RWPE1 (cell line): Measurements from ENCODE around the gene TMEM174.
A peak's percentile ranks its signal among the peaks of the same experiment; 100 is the strongest.

Experiments
- CTCF ChIA-PET: fragments of 350-600 bp; sonication (Branson Sonifier 250); formaldehyde crosslinking; extraction: SDS; loops from one replicate; lab custom pipeline; 2021; lab: Yijun Ruan, JAX
- POLR2A ChIA-PET: fragments of 400-600 bp; formaldehyde crosslinking; extraction: SDS; loops from one replicate; lab custom pipeline; 2020; ENCODE audit warnings: antibody characterized with exemption; ENCODE audit not compliant: low non-redundant PET; lab: Yijun Ruan, JAX
- DNase-seq: peaks from one replicate; pipeline ENCODE4 v3.0.0; 2012; ENCODE audit warnings: low spot score
- H3K27ac ChIP-seq: fragments of 450-650 bp; 2 replicates; pipeline ENCODE4 v1.5.1; 2017
- CTCF ChIP-seq: fragments of 450-650 bp; conservative IDR thresholded peaks from 2 replicates; pipeline ENCODE4 v1.5.1; 2017; ENCODE audit warnings: low read depth, mild to moderate bottlenecking

TMEM174 gene

GRCh38 chr5:73131711-73132425 lies 41.1 kb upstream of the TMEM174 start:
- H3K27ac ChIP-seq: no peak overlapping the region
- POLR2A ChIA-PET: no interaction called here
- CTCF ChIA-PET: no interaction called here
- DNase-seq: no peak
- TF ChIP-seq CTCF: no peak

- no peak for TF ChIP-seq CTCF
- CTCF ChIA-PET: interaction anchor here (1.1 kb wide), 1 partner anchor 69 kb away, joined by 4 read pairs; no protein-coding TSS in a partner anchor
- no peak overlapping the region for H3K27ac ChIP-seq
- DNase-seq: no peak
- POLR2A ChIA-PET: no interaction called here
These were observed 40.2 kb upstream of the TMEM174 start for GRCh38 chr5:73132759-73133158.

- POLR2A ChIA-PET: no interaction called here
- no peak overlapping the region for H3K27ac ChIP-seq
- CTCF ChIA-PET: interaction anchor here (0.6 kb wide), 1 partner anchor 76 kb away, joined by 3 read pairs; no protein-coding TSS in a partner anchor
- TF ChIP-seq CTCF: no peak
- no peak for DNase-seq
These were observed 38.0 kb upstream of the TMEM174 start for GRCh38 chr5:73135021-73135420.

- ChIA-PET POLR2A (no interaction called here), CTCF (interaction anchor here (1.2 kb wide), 1 partner anchor 316 kb away, joined by 3 read pairs; no protein-coding TSS in a partner anchor)
- peak; percentile 42 for TF ChIP-seq CTCF
- DNase-seq: peak; percentile 71
- no peak overlapping the region for H3K27ac ChIP-seq
These were observed 37.5 kb upstream of the TMEM174 start for GRCh38 chr5:73135429-73136054.

- ChIA-PET POLR2A (no interaction called here), CTCF (interaction anchor here (1.2 kb wide), 1 partner anchor 315 kb away, joined by 3 read pairs; no protein-coding TSS in a partner anchor)
- TF ChIP-seq CTCF: no peak
- no peak overlapping the region for H3K27ac ChIP-seq
- no peak for DNase-seq
These were observed 36.9 kb upstream of the TMEM174 start for GRCh38 chr5:73136055-73136562.
